AG10803 (cell line): ENCODE measurements around the gene SOX8.
"Not testable (repeated sequence)": the region's sequence is repeated elsewhere in the genome, so short reads cannot be mapped to it uniquely, and the experiment has no call there.

Experiments
- DNase-seq: peaks from one replicate; pipeline ENCODE4 v3.0.0; 2010; ENCODE audit warnings: low read depth
- H3K4me3 ChIP-seq: 2 replicates; pipeline ENCODE4 v1.5.1; 2011; ENCODE audit warnings: mild to moderate bottlenecking, low read length, control low read depth
- TF ChIP-seq, protein P1 (sequence below): conservative IDR thresholded peaks from 2 replicates; pipeline ENCODE4 v1.5.1; 2011; ENCODE audit warnings: mild to moderate bottlenecking, low read length, control low read depth, inconsistent platforms

Gene SOX8

DNA sequence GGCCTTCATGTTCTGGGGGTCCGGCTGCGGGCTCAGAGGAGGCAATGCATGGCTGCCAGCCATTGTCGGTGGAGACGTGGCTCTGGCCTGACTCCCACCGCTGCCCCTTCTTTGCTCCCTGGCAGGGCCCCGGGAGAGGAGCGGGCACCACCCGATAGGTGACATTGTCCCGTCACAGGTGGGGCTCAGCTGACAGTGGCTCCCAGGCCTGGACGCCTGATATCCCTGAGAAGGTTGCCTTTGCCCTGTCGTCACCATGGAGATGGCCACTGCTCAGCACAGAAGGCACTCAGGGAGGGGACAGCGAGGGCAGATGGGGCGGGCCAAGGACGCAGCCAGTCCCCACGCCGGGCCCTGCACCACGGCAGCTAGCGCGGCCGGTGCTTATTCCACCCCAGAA, 42.6 kb downstream of the SOX8 start:
- DNase-seq = no peak
- no peak overlapping the region for H3K4me3 ChIP-seq
- TF ChIP-seq, protein P1, sequence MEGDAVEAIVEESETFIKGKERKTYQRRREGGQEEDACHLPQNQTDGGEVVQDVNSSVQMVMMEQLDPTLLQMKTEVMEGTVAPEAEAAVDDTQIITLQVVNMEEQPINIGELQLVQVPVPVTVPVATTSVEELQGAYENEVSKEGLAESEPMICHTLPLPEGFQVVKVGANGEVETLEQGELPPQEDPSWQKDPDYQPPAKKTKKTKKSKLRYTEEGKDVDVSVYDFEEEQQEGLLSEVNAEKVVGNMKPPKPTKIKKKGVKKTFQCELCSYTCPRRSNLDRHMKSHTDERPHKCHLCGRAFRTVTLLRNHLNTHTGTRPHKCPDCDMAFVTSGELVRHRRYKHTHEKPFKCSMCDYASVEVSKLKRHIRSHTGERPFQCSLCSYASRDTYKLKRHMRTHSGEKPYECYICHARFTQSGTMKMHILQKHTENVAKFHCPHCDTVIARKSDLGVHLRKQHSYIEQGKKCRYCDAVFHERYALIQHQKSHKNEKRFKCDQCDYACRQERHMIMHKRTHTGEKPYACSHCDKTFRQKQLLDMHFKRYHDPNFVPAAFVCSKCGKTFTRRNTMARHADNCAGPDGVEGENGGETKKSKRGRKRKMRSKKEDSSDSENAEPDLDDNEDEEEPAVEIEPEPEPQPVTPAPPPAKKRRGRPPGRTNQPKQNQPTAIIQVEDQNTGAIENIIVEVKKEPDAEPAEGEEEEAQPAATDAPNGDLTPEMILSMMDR = no peak

DNA sequence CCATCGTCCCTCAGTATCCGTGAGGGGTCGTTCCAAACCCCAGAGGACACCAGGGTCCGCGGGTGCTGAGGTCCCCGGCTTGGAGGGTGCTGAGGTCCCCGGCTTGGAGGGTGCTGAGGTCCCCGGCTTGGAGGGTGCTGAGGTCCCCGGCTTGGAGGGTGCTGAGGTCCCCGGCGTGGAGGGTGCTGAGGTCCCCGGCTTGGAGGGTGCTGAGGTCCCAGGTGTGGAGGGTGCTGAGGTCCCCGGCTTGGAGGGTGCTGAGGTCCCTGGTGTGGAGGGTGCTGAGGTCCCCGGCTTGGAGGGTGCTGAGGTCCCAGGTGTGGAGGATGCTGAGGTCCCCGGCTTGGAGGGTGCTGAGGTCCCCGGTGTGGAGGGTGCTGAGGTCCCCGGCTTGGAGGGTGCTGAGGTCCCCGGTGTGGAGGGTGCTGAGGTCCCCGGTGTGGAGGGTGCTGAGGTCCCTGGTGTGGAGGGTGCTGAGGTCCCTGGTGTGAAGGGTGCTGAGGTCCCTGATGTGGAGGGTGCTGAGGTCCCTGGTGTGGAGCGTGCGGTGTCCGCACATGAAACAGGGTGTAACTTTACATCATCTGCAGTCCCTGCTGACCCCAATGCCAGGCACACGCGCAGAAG, 43.7 kb downstream of the SOX8 start:
- peak; percentile 31 for DNase-seq
- not testable (repeated sequence) for H3K4me3 ChIP-seq

DNA sequence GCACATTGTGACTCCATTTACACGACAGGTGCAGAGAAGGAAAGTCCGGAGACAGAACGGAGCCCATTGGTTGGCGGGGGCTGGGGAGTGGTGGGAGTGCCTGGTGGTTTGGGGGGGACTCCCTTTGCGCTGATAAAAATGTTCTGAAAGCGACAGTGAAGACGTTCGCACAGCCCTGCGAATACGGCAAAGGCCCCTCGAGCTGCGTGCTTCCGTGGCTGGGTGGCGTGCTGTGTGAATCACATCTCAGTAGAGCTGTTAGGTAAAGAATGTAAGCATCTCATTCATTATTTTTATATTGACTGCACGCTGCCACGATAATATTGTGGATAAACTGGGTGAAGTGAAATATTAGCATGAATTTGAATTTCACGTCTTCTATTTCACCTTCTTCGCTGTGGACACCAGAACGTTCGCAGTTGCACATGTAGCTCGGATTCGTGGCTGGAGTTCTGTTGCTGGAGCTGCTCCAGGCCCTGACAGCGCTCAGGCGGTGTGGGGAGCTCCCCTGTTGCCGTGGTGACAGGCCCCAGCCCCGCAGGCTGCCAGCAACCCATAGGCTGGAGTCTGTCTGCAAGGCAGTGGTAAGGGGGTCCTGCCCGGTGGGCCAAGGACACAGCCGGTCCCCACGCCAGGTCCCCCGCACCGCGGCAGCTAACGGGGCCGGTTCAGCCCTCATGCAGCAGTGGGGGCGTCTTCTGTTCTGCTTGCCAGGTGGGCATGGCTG, 44.6 kb downstream of the SOX8 start:
- TF ChIP-seq, protein P1 = no peak
- DNase-seq = no peak
- H3K4me3 ChIP-seq = no peak overlapping the region

DNA sequence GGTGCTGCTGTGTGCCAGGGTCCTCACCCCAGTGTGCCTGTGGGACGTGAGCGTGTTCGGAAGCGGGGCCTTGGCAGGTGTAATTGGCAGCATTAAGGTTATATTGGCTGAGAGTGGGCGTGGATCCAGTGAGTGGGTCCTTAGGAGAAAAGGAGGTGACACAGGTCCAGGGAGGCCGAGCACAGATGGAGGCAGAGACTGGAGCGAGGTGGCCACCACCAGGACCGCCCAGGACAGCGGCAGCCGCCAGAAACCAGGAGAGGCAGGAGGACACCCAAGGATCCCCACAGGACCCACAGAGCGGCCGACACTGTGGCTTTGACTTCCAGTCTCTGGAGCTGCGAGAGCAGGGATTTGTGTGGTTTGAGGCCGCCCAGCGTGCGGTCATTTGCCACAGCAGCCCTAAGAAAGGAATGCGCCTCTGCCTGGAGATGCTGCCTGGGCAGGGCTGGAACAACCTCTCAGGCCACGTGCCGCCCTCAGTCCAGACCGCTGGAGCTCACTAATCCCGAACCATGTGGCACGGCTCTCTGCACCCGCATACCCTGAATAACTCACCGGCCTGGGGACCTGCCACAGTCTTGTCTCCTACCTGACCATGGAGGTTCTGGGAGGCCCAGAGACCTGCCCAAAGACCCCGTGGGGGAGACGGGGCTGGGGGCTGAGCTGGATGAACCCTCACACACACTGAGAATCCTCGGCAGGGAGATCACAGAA, 45.4 kb downstream of the SOX8 start:
- TF ChIP-seq, protein P1 = no peak
- H3K4me3 ChIP-seq = no peak overlapping the region
- DNase-seq = no peak

DNA sequence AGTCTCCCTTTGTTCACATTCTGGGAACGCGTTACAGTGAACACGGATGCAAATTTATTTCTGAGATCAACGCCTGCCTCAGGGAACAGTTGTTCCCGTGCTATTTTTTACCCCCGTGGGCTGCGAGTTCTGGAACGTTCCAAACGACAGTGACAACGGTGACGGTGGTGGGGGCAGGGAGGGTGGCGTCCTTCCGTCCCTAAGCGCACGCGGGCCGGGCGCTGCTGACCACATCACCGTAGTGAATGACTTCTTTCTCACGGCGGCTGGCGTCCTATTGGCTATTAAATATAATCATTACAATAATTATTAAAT, 45.9 kb downstream of the SOX8 start:
- TF ChIP-seq, protein P1 = no peak

DNA sequence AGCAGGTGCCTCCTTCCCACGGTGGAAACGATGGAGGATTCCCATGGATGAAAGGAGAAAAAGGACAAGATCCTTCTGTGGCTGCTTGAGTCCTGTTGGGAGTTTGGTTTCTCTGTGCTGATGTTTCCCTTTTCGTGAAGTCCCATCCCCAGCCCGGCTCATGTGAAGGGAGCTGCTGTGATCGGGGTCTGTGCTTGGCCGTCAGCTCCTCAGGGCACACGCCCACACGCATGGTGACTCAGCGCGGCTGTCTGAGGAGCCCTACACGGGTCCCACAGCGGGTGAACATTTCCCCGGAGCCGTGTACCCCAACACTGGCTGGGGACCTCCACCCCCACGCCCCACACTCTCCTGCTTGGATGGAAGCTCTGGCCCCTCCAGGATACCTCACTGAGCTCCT, 46.5 kb downstream of the SOX8 start:
- DNase-seq = no peak
- no peak overlapping the region for H3K4me3 ChIP-seq
- TF ChIP-seq, protein P1 = no peak

More for the DNA sequence above, 45.9 kb downstream of the SOX8 start:
- no peak overlapping the region for H3K4me3 ChIP-seq
- DNase-seq = no peak

DNA sequence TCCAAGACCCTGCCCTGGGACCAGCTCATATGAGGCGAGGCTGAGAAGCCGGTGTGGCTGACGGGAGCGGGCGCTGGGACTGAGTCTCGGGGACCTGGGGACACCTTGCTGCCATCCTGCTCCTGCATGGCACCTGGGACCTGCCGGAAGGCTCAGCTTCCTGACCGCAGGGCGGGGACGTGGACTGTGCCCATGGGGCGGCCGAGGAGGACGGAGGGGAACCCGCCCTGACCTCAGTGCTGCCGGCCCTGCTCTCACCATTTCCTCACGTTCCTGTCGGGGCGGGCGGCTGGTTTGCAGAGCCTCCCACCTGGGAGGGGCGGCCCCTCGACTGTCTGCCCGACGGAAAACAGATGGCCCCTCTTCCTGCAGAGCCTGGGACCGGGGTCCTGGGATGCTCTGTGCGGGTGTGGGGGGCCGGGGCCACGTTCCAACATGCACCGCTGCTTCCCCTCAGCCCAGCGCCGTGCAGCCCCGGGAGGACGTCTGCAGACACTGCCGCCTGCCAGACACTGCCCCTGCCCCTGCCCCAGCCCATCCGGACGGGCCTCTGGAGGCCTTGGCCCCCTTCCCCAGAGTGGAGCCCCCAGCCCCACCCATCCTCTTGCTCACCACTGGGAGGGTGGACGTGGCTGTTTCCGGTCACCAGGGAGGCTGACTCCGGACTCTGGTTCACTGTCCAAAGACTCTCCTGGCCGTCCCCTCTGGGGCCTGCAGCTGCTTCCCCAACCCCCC, 47.1 kb downstream of the SOX8 start:
- no peak for DNase-seq
- no peak overlapping the region for H3K4me3 ChIP-seq
- TF ChIP-seq, protein P1 = no peak
